Peyer's patch (tissue), 4 donors: ENCODE measurements around the gene SLC45A3.

Experiments
- POLR2A ChIP-seq, 2 donors: fragments of 450-650 bp; IDR thresholded peaks; one replicate each; pipeline ENCODE4 v1.5.1; 2017; ENCODE audit warnings: antibody characterized with exemption in 2 of 2, mild to moderate bottlenecking in 2 of 2, moderate library complexity in 2 of 2
- TF ChIP-seq, protein P1 (sequence below), 6 experiments: fragments of 450-650 bp in 4 of 6; fragments of 200-600 bp in 2 of 6; sonication (generic) in 1 of 6; IDR thresholded peaks; one replicate each; pipeline ENCODE4 v1.5.1; 2017 to 2019; ENCODE audit warnings: antibody characterized with exemption in 6 of 6, mild to moderate bottlenecking in 3 of 6, moderate library complexity in 1 of 6

DNA sequence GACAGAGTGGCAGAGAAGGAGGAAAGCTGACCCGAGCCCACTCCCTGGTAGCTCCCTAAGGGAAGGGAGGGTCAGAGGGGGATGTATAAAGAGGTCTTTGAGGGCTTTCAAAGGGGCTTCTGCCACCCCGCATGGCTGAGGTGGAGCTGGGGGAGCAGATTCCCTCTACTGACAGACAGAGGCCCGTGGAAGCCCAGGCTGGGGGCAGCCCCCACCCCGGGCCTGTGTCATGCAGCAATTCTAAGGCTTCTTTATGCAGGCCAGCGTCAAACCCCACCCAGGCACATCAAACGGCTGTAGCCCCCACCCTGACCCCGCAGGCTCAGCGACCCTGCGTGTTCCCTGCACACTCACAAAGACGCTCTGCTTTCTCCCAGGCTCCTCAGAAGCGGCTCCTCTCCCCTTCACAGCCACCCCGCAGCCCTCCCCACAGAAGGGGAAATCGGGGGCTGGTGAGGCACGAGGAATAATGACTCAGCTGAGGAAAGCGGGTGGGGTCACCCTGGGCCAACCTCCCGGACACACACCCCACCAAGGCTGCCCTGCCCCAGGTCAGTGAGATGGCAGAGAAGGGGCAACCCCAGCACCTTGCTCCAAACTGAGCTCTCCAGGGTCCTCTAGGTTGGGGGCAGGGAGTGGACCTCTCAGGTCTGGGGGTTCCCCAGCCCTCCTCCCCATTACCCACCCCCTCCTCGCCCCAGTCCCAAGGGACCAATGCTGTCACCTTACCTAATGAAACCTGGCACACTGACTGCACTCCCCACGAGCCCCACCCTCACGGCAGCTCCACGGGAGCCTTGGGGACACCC lies 10.8 kb downstream of the SLC45A3 start:
- TF ChIP-seq, protein P1, sequence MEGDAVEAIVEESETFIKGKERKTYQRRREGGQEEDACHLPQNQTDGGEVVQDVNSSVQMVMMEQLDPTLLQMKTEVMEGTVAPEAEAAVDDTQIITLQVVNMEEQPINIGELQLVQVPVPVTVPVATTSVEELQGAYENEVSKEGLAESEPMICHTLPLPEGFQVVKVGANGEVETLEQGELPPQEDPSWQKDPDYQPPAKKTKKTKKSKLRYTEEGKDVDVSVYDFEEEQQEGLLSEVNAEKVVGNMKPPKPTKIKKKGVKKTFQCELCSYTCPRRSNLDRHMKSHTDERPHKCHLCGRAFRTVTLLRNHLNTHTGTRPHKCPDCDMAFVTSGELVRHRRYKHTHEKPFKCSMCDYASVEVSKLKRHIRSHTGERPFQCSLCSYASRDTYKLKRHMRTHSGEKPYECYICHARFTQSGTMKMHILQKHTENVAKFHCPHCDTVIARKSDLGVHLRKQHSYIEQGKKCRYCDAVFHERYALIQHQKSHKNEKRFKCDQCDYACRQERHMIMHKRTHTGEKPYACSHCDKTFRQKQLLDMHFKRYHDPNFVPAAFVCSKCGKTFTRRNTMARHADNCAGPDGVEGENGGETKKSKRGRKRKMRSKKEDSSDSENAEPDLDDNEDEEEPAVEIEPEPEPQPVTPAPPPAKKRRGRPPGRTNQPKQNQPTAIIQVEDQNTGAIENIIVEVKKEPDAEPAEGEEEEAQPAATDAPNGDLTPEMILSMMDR (IDR thresholded peaks at IDR 0.05), result no peak
- no peak for TF ChIP-seq POLR2A (IDR thresholded peaks at IDR 0.05)
